GM19025 (cell line): Measurements from ENCODE around the gene MRPL21.

Experiments
- ATAC-seq: cut with Tn5 transposase; IDR thresholded peaks from one replicate; pipeline ENCODE4 v1.9.1; 2021; ENCODE audit warnings: mild to moderate bottlenecking, low read depth, moderate library complexity; ENCODE audit not compliant: unreplicated experiment

Gene MRPL21

GRCh38 chr11:68844376-68844775 is 59.3 kb downstream of the MRPL21 start:
- no peak for ATAC-seq

- peak; percentile 47 for ATAC-seq
Measured at GRCh38 chr11:68843703-68844312, 59.8 kb downstream of the MRPL21 start.

GRCh38 chr11:68843052-68843561 is 60.5 kb downstream of the MRPL21 start:
- no peak for ATAC-seq

- ATAC-seq: no peak
Measured at GRCh38 chr11:68842427-68843051, 61.1 kb downstream of the MRPL21 start.

- peak; percentile 34 for ATAC-seq
Measured at GRCh38 chr11:68841718-68842426, 61.8 kb downstream of the MRPL21 start, which contains the start of gene CPT1A. CPT1A (minus strand) TSS chr11:68841916; CDS start chr11:68815474, 26,442 bp downstream.
